ENCODE measurements around the gene DDX31.

The DDX31 gene

DNA sequence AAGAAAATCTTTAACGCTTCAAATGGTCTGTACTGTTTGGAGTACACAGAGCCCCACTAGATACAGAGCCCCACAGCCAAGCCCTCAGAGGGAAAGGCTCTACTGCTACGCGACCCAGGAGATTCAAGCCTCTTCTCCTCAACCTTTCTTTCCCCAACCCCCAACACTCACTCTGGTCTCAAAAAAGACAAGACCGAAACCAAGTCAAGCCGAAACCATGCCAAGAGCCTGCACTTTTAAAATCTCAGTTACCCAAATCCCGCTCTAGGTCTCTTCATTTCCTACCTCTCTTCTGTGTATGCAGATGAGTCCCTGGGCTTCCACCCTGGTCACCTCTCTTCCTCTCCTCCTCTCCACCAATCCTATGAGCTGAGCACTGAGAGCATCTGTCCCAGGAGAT, 55.5 kb downstream of the DDX31 start:
- TF ChIP-seq ZFX (IDR thresholded peaks at IDR 0.05) = no peak
- TF ChIP-seq, protein P1, sequence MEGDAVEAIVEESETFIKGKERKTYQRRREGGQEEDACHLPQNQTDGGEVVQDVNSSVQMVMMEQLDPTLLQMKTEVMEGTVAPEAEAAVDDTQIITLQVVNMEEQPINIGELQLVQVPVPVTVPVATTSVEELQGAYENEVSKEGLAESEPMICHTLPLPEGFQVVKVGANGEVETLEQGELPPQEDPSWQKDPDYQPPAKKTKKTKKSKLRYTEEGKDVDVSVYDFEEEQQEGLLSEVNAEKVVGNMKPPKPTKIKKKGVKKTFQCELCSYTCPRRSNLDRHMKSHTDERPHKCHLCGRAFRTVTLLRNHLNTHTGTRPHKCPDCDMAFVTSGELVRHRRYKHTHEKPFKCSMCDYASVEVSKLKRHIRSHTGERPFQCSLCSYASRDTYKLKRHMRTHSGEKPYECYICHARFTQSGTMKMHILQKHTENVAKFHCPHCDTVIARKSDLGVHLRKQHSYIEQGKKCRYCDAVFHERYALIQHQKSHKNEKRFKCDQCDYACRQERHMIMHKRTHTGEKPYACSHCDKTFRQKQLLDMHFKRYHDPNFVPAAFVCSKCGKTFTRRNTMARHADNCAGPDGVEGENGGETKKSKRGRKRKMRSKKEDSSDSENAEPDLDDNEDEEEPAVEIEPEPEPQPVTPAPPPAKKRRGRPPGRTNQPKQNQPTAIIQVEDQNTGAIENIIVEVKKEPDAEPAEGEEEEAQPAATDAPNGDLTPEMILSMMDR (conservative IDR thresholded peaks at IDR 0.05) = no peak
- H3K27ac ChIP-seq = no peak overlapping the region

DNA sequence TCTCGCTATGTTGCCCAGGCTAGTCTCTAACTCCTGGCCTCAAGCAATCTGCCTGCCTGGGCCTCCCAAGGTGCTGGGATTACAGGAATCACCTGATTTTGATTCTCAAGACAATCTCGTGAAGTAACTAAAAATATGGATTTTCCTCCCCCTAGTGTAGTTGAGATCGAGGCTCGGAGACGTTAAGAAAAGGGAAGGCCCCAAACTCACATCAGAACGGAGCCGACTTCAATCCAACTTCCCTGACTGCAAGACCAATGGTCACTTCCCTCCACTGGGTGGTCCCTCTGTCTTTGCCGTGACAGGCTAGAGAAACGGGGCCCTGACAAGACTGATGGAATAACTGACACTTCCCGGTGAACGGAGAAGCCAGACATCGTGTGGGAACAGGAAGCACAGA, 59.1 kb downstream of the DDX31 start:
- no peak for TF ChIP-seq ZFX (IDR thresholded peaks at IDR 0.05)
- H3K27ac ChIP-seq = no peak overlapping the region

DNA sequence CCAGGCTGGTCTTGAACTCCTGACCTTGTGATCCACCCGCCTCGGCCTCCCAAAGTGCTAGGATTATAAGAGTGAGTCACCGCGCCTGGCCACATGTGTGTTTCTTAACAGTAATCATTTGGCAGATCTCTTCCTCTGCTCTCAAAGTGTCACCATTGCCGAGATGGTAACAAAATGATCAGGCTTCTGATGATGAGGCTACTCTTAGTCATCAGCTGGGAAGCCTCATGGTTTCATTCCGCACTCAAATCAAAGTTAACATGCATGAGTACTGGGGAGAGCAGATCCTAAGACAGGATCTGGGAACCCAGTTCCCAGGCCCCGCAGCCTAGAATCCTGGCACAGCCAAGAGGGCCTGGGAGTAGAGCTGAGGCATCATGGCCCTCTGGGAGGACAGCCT, 60.0 kb downstream of the DDX31 start:
- no peak overlapping the region for H3K27ac ChIP-seq
- no peak for TF ChIP-seq ZFX (IDR thresholded peaks at IDR 0.05)
- TF ChIP-seq, protein P1 (conservative IDR thresholded peaks at IDR 0.05) = no peak

DNA sequence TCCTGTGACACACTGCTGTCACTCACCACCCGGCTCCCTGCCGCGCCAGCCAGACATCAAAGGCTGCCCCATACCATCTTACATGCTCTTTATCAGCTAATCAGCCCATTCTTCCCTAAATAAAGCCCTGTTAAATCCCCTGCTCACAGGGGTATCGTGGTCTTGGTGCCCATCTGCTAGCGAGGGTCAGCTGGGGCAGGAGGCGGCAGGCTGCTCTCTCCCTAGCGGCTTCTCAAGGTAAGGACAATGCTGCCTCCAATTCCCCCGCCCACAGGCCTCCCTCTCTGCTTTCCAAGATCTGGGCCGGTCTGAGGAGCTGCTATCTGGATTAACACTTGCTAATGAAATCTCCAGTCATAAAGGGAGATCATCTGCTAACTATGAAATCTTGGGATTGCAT, 60.6 kb downstream of the DDX31 start:
- H3K27ac ChIP-seq = no peak overlapping the region
- TF ChIP-seq, protein P1 (conservative IDR thresholded peaks at IDR 0.05) = no peak
- TF ChIP-seq ZFX (IDR thresholded peaks at IDR 0.05) = no peak

DNA sequence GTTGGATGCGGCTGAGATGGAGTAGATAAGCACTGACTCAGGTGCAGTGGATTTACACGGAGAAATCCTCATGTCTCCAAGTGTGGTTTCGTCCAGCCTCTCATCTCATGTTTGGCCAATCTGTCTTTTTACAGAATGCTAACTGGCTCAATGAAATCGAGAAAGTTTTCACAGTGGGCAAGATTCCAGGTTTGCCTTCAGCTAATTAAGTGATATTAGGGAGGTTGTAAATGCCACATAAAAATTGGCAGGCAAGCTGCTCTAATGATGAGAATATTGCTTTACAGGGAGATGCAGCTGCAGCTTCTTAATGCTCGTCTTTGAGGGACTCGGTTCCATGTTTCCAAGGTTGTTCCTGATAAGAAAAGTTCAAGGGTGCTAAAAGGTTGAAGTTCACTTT, 63.7 kb downstream of the DDX31 start:
- no peak overlapping the region for H3K27ac ChIP-seq
- TF ChIP-seq, protein P1 (conservative IDR thresholded peaks at IDR 0.05) = no peak
- no peak for TF ChIP-seq ZFX (IDR thresholded peaks at IDR 0.05)

DNA sequence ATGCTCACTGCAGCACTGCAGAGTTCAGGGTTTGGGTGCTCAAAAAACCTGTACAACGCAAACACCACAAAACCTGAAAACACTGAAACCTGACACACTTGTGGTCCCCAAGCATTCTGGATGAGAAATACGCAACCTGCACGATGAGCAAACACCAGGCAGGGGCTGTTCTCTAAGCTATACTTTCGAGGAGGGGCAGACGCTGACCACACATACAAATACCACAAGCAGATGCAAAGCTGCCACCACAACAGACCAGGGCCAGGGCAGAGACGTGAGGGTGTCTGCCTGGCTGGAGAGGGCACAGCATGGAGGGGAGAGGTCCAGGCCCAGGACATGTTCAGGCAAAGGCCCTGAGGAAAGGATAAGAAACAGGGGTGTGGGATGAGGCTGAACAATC, 64.4 kb downstream of the DDX31 start:
- TF ChIP-seq, protein P1 (conservative IDR thresholded peaks at IDR 0.05) = no peak
- TF ChIP-seq ZFX (IDR thresholded peaks at IDR 0.05) = no peak
- H3K27ac ChIP-seq = no peak overlapping the region

DNA sequence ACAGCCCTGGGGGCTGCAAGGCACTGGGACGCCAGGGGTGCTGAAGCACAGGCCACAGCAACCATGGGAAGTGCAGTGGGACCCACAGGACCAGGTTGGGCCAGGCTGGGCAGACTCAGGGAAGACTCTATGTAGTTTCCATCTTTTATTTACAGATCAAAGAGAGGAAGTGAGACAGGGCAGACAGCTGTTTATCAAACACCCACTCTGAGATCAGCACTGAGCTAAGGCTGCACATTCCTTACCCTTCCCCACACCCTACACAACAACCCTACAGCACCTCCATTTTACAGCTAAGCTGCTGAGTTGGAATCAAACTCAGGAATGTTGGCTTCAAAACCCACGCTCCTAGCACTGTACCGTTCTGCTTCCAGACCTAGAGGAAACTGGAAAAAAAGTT, 67.6 kb downstream of the DDX31 start:
- TF ChIP-seq, protein P1 (conservative IDR thresholded peaks at IDR 0.05) = no peak
- no peak for TF ChIP-seq ZFX (IDR thresholded peaks at IDR 0.05)
- H3K27ac ChIP-seq = no peak overlapping the region

DNA sequence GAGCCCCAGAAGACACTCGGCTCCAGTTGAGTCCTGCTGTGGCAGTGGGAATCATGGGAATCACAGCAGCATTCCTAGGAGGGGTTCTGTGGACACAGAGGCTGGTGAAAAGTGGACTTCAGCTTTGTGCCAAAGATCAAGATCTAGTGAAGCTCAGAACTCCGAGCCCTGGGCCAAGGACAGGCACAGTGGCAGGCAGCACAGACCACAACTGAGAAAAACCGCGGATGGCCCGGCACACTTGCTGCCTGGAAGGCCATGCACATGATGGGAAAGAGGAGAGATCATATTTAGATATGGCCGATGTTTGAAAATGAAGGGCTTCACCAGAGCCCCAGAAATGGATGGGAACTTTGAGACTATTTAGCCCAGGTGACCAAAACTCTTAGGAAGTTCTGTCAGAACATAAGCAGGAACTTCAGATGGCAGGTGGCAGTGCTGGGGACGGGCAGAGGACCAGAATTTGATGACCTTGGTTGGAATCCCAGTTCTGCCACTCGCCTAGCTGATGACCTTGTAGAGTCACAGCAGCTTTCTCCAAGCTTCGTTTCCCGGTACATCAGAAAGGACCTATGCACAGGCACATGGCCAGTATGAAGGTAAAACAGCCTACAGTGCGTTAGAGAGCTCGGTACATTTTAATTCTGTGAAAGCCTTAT, 69.3 kb downstream of the DDX31 start:
- H3K27ac ChIP-seq = no peak overlapping the region
- TF ChIP-seq ZFX (IDR thresholded peaks at IDR 0.05) = no peak
- TF ChIP-seq, protein P1 (conservative IDR thresholded peaks at IDR 0.05) = no peak

Measured in C4-2B (cell line).